Stomach (tissue), 4 donors: Measurements from ENCODE around the gene MMP20.

Experiments
- POLR2A ChIP-seq, 4 donors: fragments of 450-650 bp; IDR thresholded peaks; one replicate each; pipeline ENCODE4 v1.6.1; 2016; ENCODE audit warnings: antibody characterized with exemption in 4 of 4, control low read depth in 2 of 4, mild to moderate bottlenecking in 1 of 4, moderate library complexity in 1 of 4
- POLR2AphosphoS5 ChIP-seq, 3 donors: sonication (generic); formaldehyde crosslinking; IDR thresholded peaks; one replicate each; pipeline ENCODE4 v1.6.1; 2016; ENCODE audit warnings: antibody characterized with exemption in 3 of 3
- TF ChIP-seq, protein P1 (sequence below), 7 experiments: fragments of 450-650 bp in 4 of 7; fragments of 200-600 bp in 3 of 7; sonication (generic) in 3 of 7; IDR thresholded peaks; one replicate each; pipeline ENCODE4 v1.5.1; 2016 to 2019; ENCODE audit warnings: antibody characterized with exemption in 7 of 7, control low read depth in 2 of 7, mild to moderate bottlenecking in 1 of 7

DNA sequence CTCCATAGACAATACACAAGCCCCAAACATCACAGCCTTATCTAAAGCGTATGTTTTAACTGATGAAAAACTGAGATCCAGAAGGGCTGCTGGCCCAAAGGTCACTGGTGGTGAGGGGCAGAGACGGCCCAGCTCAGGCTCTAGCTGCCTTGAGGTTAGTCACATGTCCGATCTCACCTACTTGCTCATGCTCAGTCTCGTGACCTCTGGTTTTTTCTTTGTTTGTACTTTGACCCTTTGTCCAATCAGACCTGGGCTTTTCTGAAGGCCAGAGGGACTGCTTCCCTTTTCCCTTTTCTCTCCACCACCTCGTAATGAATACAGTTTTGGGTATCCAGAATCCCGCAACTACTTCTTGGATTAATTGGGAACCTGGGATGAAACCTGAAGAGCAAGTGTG, 28.6 kb downstream of the MMP20 start:
- TF ChIP-seq POLR2A (IDR thresholded peaks at IDR 0.05) = no peak
- TF ChIP-seq, protein P1, sequence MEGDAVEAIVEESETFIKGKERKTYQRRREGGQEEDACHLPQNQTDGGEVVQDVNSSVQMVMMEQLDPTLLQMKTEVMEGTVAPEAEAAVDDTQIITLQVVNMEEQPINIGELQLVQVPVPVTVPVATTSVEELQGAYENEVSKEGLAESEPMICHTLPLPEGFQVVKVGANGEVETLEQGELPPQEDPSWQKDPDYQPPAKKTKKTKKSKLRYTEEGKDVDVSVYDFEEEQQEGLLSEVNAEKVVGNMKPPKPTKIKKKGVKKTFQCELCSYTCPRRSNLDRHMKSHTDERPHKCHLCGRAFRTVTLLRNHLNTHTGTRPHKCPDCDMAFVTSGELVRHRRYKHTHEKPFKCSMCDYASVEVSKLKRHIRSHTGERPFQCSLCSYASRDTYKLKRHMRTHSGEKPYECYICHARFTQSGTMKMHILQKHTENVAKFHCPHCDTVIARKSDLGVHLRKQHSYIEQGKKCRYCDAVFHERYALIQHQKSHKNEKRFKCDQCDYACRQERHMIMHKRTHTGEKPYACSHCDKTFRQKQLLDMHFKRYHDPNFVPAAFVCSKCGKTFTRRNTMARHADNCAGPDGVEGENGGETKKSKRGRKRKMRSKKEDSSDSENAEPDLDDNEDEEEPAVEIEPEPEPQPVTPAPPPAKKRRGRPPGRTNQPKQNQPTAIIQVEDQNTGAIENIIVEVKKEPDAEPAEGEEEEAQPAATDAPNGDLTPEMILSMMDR (IDR thresholded peaks at IDR 0.05) = no peak
- no peak for TF ChIP-seq POLR2AphosphoS5 (IDR thresholded peaks at IDR 0.05)
